GM19455 (cell line): Measurements from ENCODE around the gene N4BP2L2.
"Not testable (repeated sequence)": the region's sequence is repeated elsewhere in the genome, so short reads cannot be mapped to it uniquely, and the experiment has no call there.

Experiments used
- ATAC-seq: cut with Tn5 transposase; IDR thresholded peaks from one replicate; pipeline ENCODE4 v1.9.1; 2021; ENCODE audit not compliant: unreplicated experiment

N4BP2L2 gene

GRCh38 chr13:32538621-32539246 lies at the start of gene N4BP2L2:
TSS of gene N4BP2L2 (minus strand) at chr13:32538795. CDS start at chr13:32537027, 1,768 bp downstream.
- ATAC-seq: peak; percentile 93

GRCh38 chr13:32587811-32588170 lies 49.2 kb upstream of the N4BP2L2 start:
- ATAC-seq: no peak

GRCh38 chr13:32587011-32587810 lies 48.6 kb upstream of the N4BP2L2 start:
- peak; percentile 33 for ATAC-seq

- peak; percentile 79 for ATAC-seq
Observed at GRCh38 chr13:32586080-32586900, 47.7 kb upstream of the N4BP2L2 start, which contains the start of gene PDS5B. TSS of gene PDS5B (plus strand) at chr13:32586452. CDS start at chr13:32648773, 62,321 bp downstream.

- no peak for ATAC-seq
Observed at GRCh38 chr13:32585550-32586079, 47.0 kb upstream of the N4BP2L2 start.

GRCh38 chr13:32582991-32583390 lies 44.4 kb upstream of the N4BP2L2 start:
- no peak for ATAC-seq

- ATAC-seq: no peak
Observed at GRCh38 chr13:32582281-32582680, 43.7 kb upstream of the N4BP2L2 start.

GRCh38 chr13:32581177-32581786 lies 42.7 kb upstream of the N4BP2L2 start:
- no peak for ATAC-seq

- ATAC-seq: no peak
Observed at GRCh38 chr13:32577032-32577431, 38.4 kb upstream of the N4BP2L2 start.

GRCh38 chr13:32575687-32576086 lies 37.1 kb upstream of the N4BP2L2 start:
- not testable (repeated sequence) for ATAC-seq

GRCh38 chr13:32560842-32561241 lies 22.2 kb upstream of the N4BP2L2 start:
- not testable (repeated sequence) for ATAC-seq

- no peak for ATAC-seq
Observed at GRCh38 chr13:32555613-32556012, 17.0 kb upstream of the N4BP2L2 start.

- no peak for ATAC-seq
Observed at GRCh38 chr13:32553720-32554119, 15.1 kb upstream of the N4BP2L2 start.

GRCh38 chr13:32549788-32550187 lies 11.2 kb upstream of the N4BP2L2 start:
- ATAC-seq: no peak

- ATAC-seq: no peak
Observed at GRCh38 chr13:32548837-32549236, 10.2 kb upstream of the N4BP2L2 start.

- ATAC-seq: no peak
Observed at GRCh38 chr13:32545083-32545482, 6.5 kb upstream of the N4BP2L2 start.

- ATAC-seq: no peak
Observed at GRCh38 chr13:32542221-32542620, 3.6 kb upstream of the N4BP2L2 start.

- peak; percentile 82 for ATAC-seq
Observed at GRCh38 chr13:32538143-32538620, 413 bp downstream of the N4BP2L2 start.

- no peak for ATAC-seq
Observed at GRCh38 chr13:32537580-32538142, 934 bp downstream of the N4BP2L2 start.

- no peak for ATAC-seq
Observed at GRCh38 chr13:32535748-32536147, 2.8 kb downstream of the N4BP2L2 start.
